ENCODE data around the gene EEA1.

The EEA1 gene

GRCh38 chr12:92743026-92743425 is 186.1 kb downstream of the EEA1 start:
- no peak for DNase-seq

GRCh38 chr12:92740411-92740810 is 188.7 kb downstream of the EEA1 start:
- no peak for DNase-seq

GRCh38 chr12:92739113-92739512 is 190.0 kb downstream of the EEA1 start:
- DNase-seq, result no peak

GRCh38 chr12:92737855-92738850 is 190.9 kb downstream of the EEA1 start:
- DNase-seq, result no peak

GRCh38 chr12:92736605-92737004 is 192.5 kb downstream of the EEA1 start:
- no peak for DNase-seq

GRCh38 chr12:92735131-92735721 is 193.9 kb downstream of the EEA1 start:
- no peak for DNase-seq

- DNase-seq, result no peak
Observed at GRCh38 chr12:92733661-92734060, 195.4 kb downstream of the EEA1 start.

GRCh38 chr12:92733181-92733580 is 195.9 kb downstream of the EEA1 start:
- DNase-seq, result no peak

- DNase-seq, result no peak
Observed at GRCh38 chr12:92732716-92733115, 196.4 kb downstream of the EEA1 start.

GRCh38 chr12:92732216-92732615 is 196.9 kb downstream of the EEA1 start:
- no peak for DNase-seq

GRCh38 chr12:92730758-92731157 is 198.3 kb downstream of the EEA1 start:
- no peak for DNase-seq

GRCh38 chr12:92729773-92730305 is 199.3 kb downstream of the EEA1 start:
- peak in 1 of 2 experiments; percentile 1 for DNase-seq

GRCh38 chr12:92726850-92727249 is 202.2 kb downstream of the EEA1 start:
- no peak for DNase-seq

GRCh38 chr12:92722897-92723296 is 206.2 kb downstream of the EEA1 start:
- DNase-seq, result no peak

GRCh38 chr12:92721656-92722055 is 207.4 kb downstream of the EEA1 start:
- DNase-seq, result no peak

- DNase-seq, result no peak
Observed at GRCh38 chr12:92721130-92721529, 208.0 kb downstream of the EEA1 start.
